ENCODE measurements around the gene CHPF.

Gene CHPF

GRCh38 chr2:219494952-219495530 is 48.6 kb downstream of the CHPF start:
- Histone ChIP-seq H3K4me3 (ENCODE audit: low read depth in 1 of 2, low read length in 2 of 2) (no peak overlapping the region), H3K36me3 (ENCODE audit: insufficient read depth, low read length) (peaks cover 22% of the 10 kb centered on the region), H3K9ac (ENCODE audit: low read length) (no peak overlapping the region), H3K4me1 (ENCODE audit: insufficient read depth, low read length) (peaks cover 39% of the 10 kb centered on the region), H3K9me3 (ENCODE audit: low read length) (no peaks in the 10 kb centered on the region), H3K27ac (ENCODE audit: low read depth, low read length) (peak overlapping the region; percentile 35), H3K27me3 (ENCODE audit: control insufficient read depth in 1 of 2, insufficient read depth in 2 of 2, low read length in 2 of 2) (no peaks in the 10 kb centered on the region)

GRCh38 chr2:219493086-219493485 is 50.5 kb downstream of the CHPF start:
- Histone ChIP-seq H3K9ac (ENCODE audit: low read length) (no peak overlapping the region), H3K9me3 (ENCODE audit: low read length) (no peaks in the 10 kb centered on the region), H3K27ac (ENCODE audit: low read depth, low read length) (no peak overlapping the region), H3K27me3 (ENCODE audit: control insufficient read depth in 1 of 2, insufficient read depth in 2 of 2, low read length in 2 of 2) (no peaks in the 10 kb centered on the region), H3K4me1 (ENCODE audit: insufficient read depth, low read length) (peaks cover 28% of the 10 kb centered on the region), H3K4me3 (ENCODE audit: low read depth in 1 of 2, low read length in 2 of 2) (no peak overlapping the region), H3K36me3 (ENCODE audit: insufficient read depth, low read length) (peaks cover 40% of the 10 kb centered on the region)

- H3K27me3 ChIP-seq (ENCODE audit: control insufficient read depth in 1 of 2, insufficient read depth in 2 of 2, low read length in 2 of 2): no peaks in the 10 kb centered on the region
- no peaks in the 10 kb centered on the region for H3K9me3 ChIP-seq (ENCODE audit: low read length)
- H3K4me1 ChIP-seq (ENCODE audit: insufficient read depth, low read length): peaks cover 27% of the 10 kb centered on the region
- peaks cover 45% of the 10 kb centered on the region for H3K36me3 ChIP-seq (ENCODE audit: insufficient read depth, low read length)
- no peak overlapping the region for H3K27ac ChIP-seq (ENCODE audit: low read depth, low read length)
- no peak overlapping the region for H3K4me3 ChIP-seq (ENCODE audit: low read depth in 1 of 2, low read length in 2 of 2)
- no peak overlapping the region for H3K9ac ChIP-seq (ENCODE audit: low read length)
Measured at GRCh38 chr2:219492575-219492974, 51.0 kb downstream of the CHPF start.

- H3K27me3 ChIP-seq (ENCODE audit: control insufficient read depth in 1 of 2, insufficient read depth in 2 of 2, low read length in 2 of 2): no peaks in the 10 kb centered on the region
- H3K27ac ChIP-seq (ENCODE audit: low read depth, low read length): no peak overlapping the region
- peaks cover 53% of the 10 kb centered on the region for H3K36me3 ChIP-seq (ENCODE audit: insufficient read depth, low read length)
Measured at GRCh38 chr2:219491278-219491963, 52.2 kb downstream of the CHPF start.

GRCh38 chr2:219490600-219491130 is 52.9 kb downstream of the CHPF start:
- H3K9ac ChIP-seq (ENCODE audit: low read length): no peak overlapping the region
- peaks cover 0 to 1% of the 10 kb centered on the region in 2 donors for H3K27me3 ChIP-seq (ENCODE audit: control insufficient read depth in 1 of 2, insufficient read depth in 2 of 2, low read length in 2 of 2)
- H3K4me1 ChIP-seq (ENCODE audit: insufficient read depth, low read length): peaks cover 10% of the 10 kb centered on the region
- H3K27ac ChIP-seq (ENCODE audit: low read depth, low read length): no peak overlapping the region
- no peak overlapping the region for H3K4me3 ChIP-seq (ENCODE audit: low read depth in 1 of 2, low read length in 2 of 2)
- no peaks in the 10 kb centered on the region for H3K9me3 ChIP-seq (ENCODE audit: low read length)
- H3K36me3 ChIP-seq (ENCODE audit: insufficient read depth, low read length): peaks cover 58% of the 10 kb centered on the region

More at GRCh38 chr2:219491278-219491963, 52.2 kb downstream of the CHPF start:
- Histone ChIP-seq H3K9ac (ENCODE audit: low read length) (no peak overlapping the region), H3K9me3 (ENCODE audit: low read length) (no peaks in the 10 kb centered on the region), H3K4me3 (ENCODE audit: low read depth in 1 of 2, low read length in 2 of 2) (no peak overlapping the region), H3K4me1 (ENCODE audit: insufficient read depth, low read length) (peaks cover 18% of the 10 kb centered on the region)

- H3K27me3 ChIP-seq (ENCODE audit: control insufficient read depth in 1 of 2, insufficient read depth in 2 of 2, low read length in 2 of 2): peaks cover 0 to 6% of the 10 kb centered on the region in 2 donors
Measured at GRCh38 chr2:219490186-219490585, 53.4 kb downstream of the CHPF start.

GRCh38 chr2:219489315-219489714 is 54.3 kb downstream of the CHPF start:
- Histone ChIP-seq H3K36me3 (ENCODE audit: insufficient read depth, low read length) (peaks cover 65% of the 10 kb centered on the region), H3K4me1 (ENCODE audit: insufficient read depth, low read length) (no peaks in the 10 kb centered on the region), H3K27me3 (ENCODE audit: control insufficient read depth in 1 of 2, insufficient read depth in 2 of 2, low read length in 2 of 2) (peaks cover 0 to 15% of the 10 kb centered on the region in 2 donors), H3K9me3 (ENCODE audit: low read length) (no peaks in the 10 kb centered on the region), H3K9ac (ENCODE audit: low read length) (no peak overlapping the region), H3K4me3 (ENCODE audit: low read depth in 1 of 2, low read length in 2 of 2) (no peak overlapping the region), H3K27ac (ENCODE audit: low read depth, low read length) (no peak overlapping the region)

More at GRCh38 chr2:219490186-219490585, 53.4 kb downstream of the CHPF start:
- Histone ChIP-seq H3K9ac (ENCODE audit: low read length) (no peak overlapping the region), H3K36me3 (ENCODE audit: insufficient read depth, low read length) (peaks cover 62% of the 10 kb centered on the region), H3K9me3 (ENCODE audit: low read length) (no peaks in the 10 kb centered on the region), H3K4me3 (ENCODE audit: low read depth in 1 of 2, low read length in 2 of 2) (no peak overlapping the region), H3K4me1 (ENCODE audit: insufficient read depth, low read length) (peaks cover 5% of the 10 kb centered on the region), H3K27ac (ENCODE audit: low read depth, low read length) (no peak overlapping the region)

Measured in muscle layer of colon (tissue), 2 donors.